Measurements from ENCODE around the gene MEF2A. TPM values are rescaled to one million over a fixed set of nuclear protein-coding genes. Genes with fewer than 3 reads are reported as not detected.
"Not testable (repeated sequence)": the region's sequence is repeated elsewhere in the genome, so short reads cannot be mapped to it uniquely, and the experiment has no call there.

The MEF2A gene
- total RNA-seq, 1 donor from 2014 or later = 49.5 TPM

GRCh38 chr15:99738021-99738847, 172.4 kb downstream of the MEF2A start:
- Mint-ChIP-seq H3K36me3 (ENCODE audit: unreplicated experiment) (no peaks in the 10 kb centered on the region), H3K4me1 (ENCODE audit: low read depth, unreplicated experiment) (no peaks in the 10 kb centered on the region), H3K9me3 (ENCODE audit: unreplicated experiment) (peaks cover 5% of the 10 kb centered on the region), H3K27ac (ENCODE audit: unreplicated experiment) (no peak overlapping the region), H3K27me3 (ENCODE audit: unreplicated experiment) (peaks cover 4% of the 10 kb centered on the region), H3K4me3 (ENCODE audit: unreplicated experiment) (no peak overlapping the region)
- TF ChIP-seq CTCF (IDR thresholded peaks at IDR 0.05; ENCODE audit: partially characterized antibody, unreplicated experiment) = no peak
- DNase-seq = no peak

GRCh38 chr15:99741835-99742234, 176.1 kb downstream of the MEF2A start:
- H3K36me3 Mint-ChIP-seq (ENCODE audit: unreplicated experiment) = no peaks in the 10 kb centered on the region

GRCh38 chr15:99744142-99744541, 178.4 kb downstream of the MEF2A start:
- no peak overlapping the region for H3K4me3 Mint-ChIP-seq (ENCODE audit: unreplicated experiment)
- H3K4me1 Mint-ChIP-seq (ENCODE audit: low read depth, unreplicated experiment) = peaks cover 11% of the 10 kb centered on the region
- H3K27me3 Mint-ChIP-seq (ENCODE audit: unreplicated experiment) = no peaks in the 10 kb centered on the region
- peaks cover 4% of the 10 kb centered on the region for H3K36me3 Mint-ChIP-seq (ENCODE audit: unreplicated experiment)
- H3K9me3 Mint-ChIP-seq (ENCODE audit: unreplicated experiment) = peaks cover 6% of the 10 kb centered on the region
- no peak for TF ChIP-seq CTCF (IDR thresholded peaks at IDR 0.05; ENCODE audit: partially characterized antibody, unreplicated experiment)
- no peak for DNase-seq
- H3K27ac Mint-ChIP-seq (ENCODE audit: unreplicated experiment) = no peak overlapping the region

More at GRCh38 chr15:99741835-99742234, 176.1 kb downstream of the MEF2A start:
- H3K27ac Mint-ChIP-seq (ENCODE audit: unreplicated experiment) = no peak overlapping the region
- no peak overlapping the region for H3K4me3 Mint-ChIP-seq (ENCODE audit: unreplicated experiment)
- DNase-seq = no peak
- peaks cover 11% of the 10 kb centered on the region for H3K4me1 Mint-ChIP-seq (ENCODE audit: low read depth, unreplicated experiment)
- TF ChIP-seq CTCF (IDR thresholded peaks at IDR 0.05; ENCODE audit: partially characterized antibody, unreplicated experiment) = no peak
- H3K27me3 Mint-ChIP-seq (ENCODE audit: unreplicated experiment) = no peaks in the 10 kb centered on the region
- no peaks in the 10 kb centered on the region for H3K9me3 Mint-ChIP-seq (ENCODE audit: unreplicated experiment)

- TF ChIP-seq CTCF (IDR thresholded peaks at IDR 0.05; ENCODE audit: partially characterized antibody, unreplicated experiment) = no peak
- H3K4me3 Mint-ChIP-seq (ENCODE audit: unreplicated experiment) = no peak overlapping the region
- H3K27ac Mint-ChIP-seq (ENCODE audit: unreplicated experiment) = no peak overlapping the region
- no peak for DNase-seq
- peaks cover 11% of the 10 kb centered on the region for H3K4me1 Mint-ChIP-seq (ENCODE audit: low read depth, unreplicated experiment)
- H3K9me3 Mint-ChIP-seq (ENCODE audit: unreplicated experiment) = peaks cover 6% of the 10 kb centered on the region
- H3K36me3 Mint-ChIP-seq (ENCODE audit: unreplicated experiment) = peaks cover 4% of the 10 kb centered on the region
- no peaks in the 10 kb centered on the region for H3K27me3 Mint-ChIP-seq (ENCODE audit: unreplicated experiment)
Observed at GRCh38 chr15:99745370-99746086, 179.7 kb downstream of the MEF2A start.

GRCh38 chr15:99749386-99749785, 183.6 kb downstream of the MEF2A start:
- DNase-seq = no peak
- no peak for TF ChIP-seq CTCF (IDR thresholded peaks at IDR 0.05; ENCODE audit: partially characterized antibody, unreplicated experiment)
- H3K9me3 Mint-ChIP-seq (ENCODE audit: unreplicated experiment) = peaks cover 13% of the 10 kb centered on the region
- H3K27me3 Mint-ChIP-seq (ENCODE audit: unreplicated experiment) = peaks cover 6% of the 10 kb centered on the region
- no peak overlapping the region for H3K4me3 Mint-ChIP-seq (ENCODE audit: unreplicated experiment)
- peaks cover 26% of the 10 kb centered on the region for H3K4me1 Mint-ChIP-seq (ENCODE audit: low read depth, unreplicated experiment)
- peaks cover 10% of the 10 kb centered on the region for H3K36me3 Mint-ChIP-seq (ENCODE audit: unreplicated experiment)
- no peak overlapping the region for H3K27ac Mint-ChIP-seq (ENCODE audit: unreplicated experiment)

- Mint-ChIP-seq H3K4me1 (ENCODE audit: low read depth, unreplicated experiment) (peaks cover 26% of the 10 kb centered on the region), H3K9me3 (ENCODE audit: unreplicated experiment) (peaks cover 13% of the 10 kb centered on the region)
- H3K4me3 Mint-ChIP-seq (ENCODE audit: unreplicated experiment); H3K27me3 Mint-ChIP-seq (ENCODE audit: unreplicated experiment); DNase-seq; H3K36me3 Mint-ChIP-seq (ENCODE audit: unreplicated experiment); H3K27ac Mint-ChIP-seq (ENCODE audit: unreplicated experiment): not testable (repeated sequence)
Observed at GRCh38 chr15:99750326-99750725, 184.5 kb downstream of the MEF2A start.

All from glutamatergic neuron (in vitro differentiated cells).